GM23338 (cell line): Measurements from ENCODE around the gene NEO1. TPM values are rescaled to one million over a fixed set of nuclear protein-coding genes. Genes with fewer than 3 reads are reported as not detected.

ENCODE experiments used
- ATAC-seq: fragments of 200-7000 bp; cut with Tn5 transposase; 3 replicates; pipeline ENCODE4 v1.9.1; 2020
- DNase-seq: peaks from one replicate; pipeline ENCODE4 v3.0.0-alpha.2; 2015; ENCODE audit warnings: low spot score
- H2AFZ ChIP-seq: fragments of 200-600 bp; sonication (generic); 2 replicates; pipeline ENCODE4 v1.8.0; 2016; ENCODE audit warnings: antibody characterized with exemption, mild to moderate bottlenecking, moderate library complexity
- H3F3A ChIP-seq: fragments of 200-600 bp; sonication (generic); replicated peaks from 2 replicates; pipeline ENCODE4 v1.8.0; 2017; ENCODE audit warnings: antibody characterized with exemption, mixed run types, low read depth
- H3K27ac ChIP-seq: fragments of 200-600 bp; sonication (generic); 2 replicates; pipeline ENCODE4 v1.6.1; 2016; ENCODE audit warnings: low read depth
- H3K27me3 ChIP-seq: fragments of 200-600 bp; sonication (generic); 2 replicates; pipeline ENCODE4 v1.8.0; 2016; ENCODE audit warnings: mild to moderate bottlenecking, mixed run types, moderate library complexity; ENCODE audit not compliant: insufficient read depth
- H3K36me3 ChIP-seq: fragments of 200-600 bp; sonication (generic); 2 replicates; pipeline ENCODE4 v1.8.0; 2016; ENCODE audit warnings: mild to moderate bottlenecking; ENCODE audit not compliant: insufficient read depth
- H3K4me1 ChIP-seq: fragments of 200-600 bp; sonication (generic); 2 replicates; pipeline ENCODE4 v1.8.0; 2016; ENCODE audit warnings: mild to moderate bottlenecking, moderate library complexity; ENCODE audit not compliant: insufficient read depth
- H3K4me2 ChIP-seq: fragments of 200-600 bp; sonication (generic); 2 replicates; pipeline ENCODE4 v1.7.1; 2017; ENCODE audit warnings: mixed run types
- H3K4me3 ChIP-seq: fragments of 200-600 bp; sonication (generic); 2 replicates; pipeline ENCODE4 v1.6.1; 2016; ENCODE audit warnings: mixed run types
- H3K79me2 ChIP-seq: fragments of 200-600 bp; sonication (generic); replicated peaks from 2 replicates; pipeline ENCODE4 v1.8.0; 2017; ENCODE audit warnings: mild to moderate bottlenecking; ENCODE audit not compliant: insufficient read depth
- H3K9me2 ChIP-seq: fragments of 200-600 bp; sonication (generic); 2 replicates; pipeline ENCODE4 v1.8.0; 2017; ENCODE audit not compliant: insufficient read depth
- H4K20me1 ChIP-seq: fragments of 200-600 bp; sonication (generic); replicated peaks from 2 replicates; pipeline ENCODE4 v1.8.0; 2017; ENCODE audit warnings: mild to moderate bottlenecking; ENCODE audit not compliant: insufficient read depth
- H3K27ac Mint-ChIP-seq: 2 replicates; pipeline ENCODE4 v1.8.0; 2020; ENCODE audit warnings: inconsistent platforms, mild to moderate bottlenecking, moderate library complexity, mixed read lengths
- H3K27me3 Mint-ChIP-seq: 3 replicates; pipeline ENCODE4 v1.8.0; 2022; ENCODE audit warnings: low read depth, mild to moderate bottlenecking, moderate library complexity, mixed read lengths, inconsistent platforms; ENCODE audit not compliant: insufficient read depth, poor library complexity
- H3K36me3 Mint-ChIP-seq: 3 replicates; pipeline ENCODE4 v1.8.0; 2021; ENCODE audit warnings: low read depth, mild to moderate bottlenecking, inconsistent platforms, moderate library complexity, mixed read lengths
- H3K4me1 Mint-ChIP-seq: 3 replicates; pipeline ENCODE4 v1.8.0; 2020; ENCODE audit warnings: mild to moderate bottlenecking, inconsistent platforms, mixed read lengths
- H3K4me3 Mint-ChIP-seq: 3 replicates; pipeline ENCODE4 v1.8.0; 2021; ENCODE audit warnings: moderate library complexity, mild to moderate bottlenecking, inconsistent platforms, mixed read lengths
- H3K9me3 Mint-ChIP-seq: 3 replicates; pipeline ENCODE4 v1.8.0; 2020; ENCODE audit warnings: moderate library complexity, mild to moderate bottlenecking, inconsistent platforms, mixed read lengths
- CREB1 ChIP-seq: fragments of 250-450 bp; sonication (Bioruptor Pico); IDR thresholded peaks from 2 replicates; pipeline ENCODE4 v1.5.0; 2020; ENCODE audit warnings: low read depth, mild to moderate bottlenecking, moderate library complexity
- EZH2 ChIP-seq: fragments of 200-600 bp; sonication (generic); IDR thresholded peaks from one replicate; pipeline ENCODE4 v1.8.0; 2017; ENCODE audit warnings: antibody characterized with exemption, mild to moderate bottlenecking, low read depth; ENCODE audit not compliant: unreplicated experiment
- EZH2phosphoT487 ChIP-seq: fragments of 200-600 bp; sonication (generic); IDR thresholded peaks from one replicate; pipeline ENCODE4 v1.8.1; 2018; ENCODE audit warnings: antibody characterized with exemption; ENCODE audit not compliant: unreplicated experiment
- NANOG ChIP-seq: IDR thresholded peaks from 2 replicates; pipeline ENCODE4 v1.6.1; 2016; ENCODE audit warnings: antibody characterized with exemption, borderline replicate concordance
- POLR2AphosphoS5 ChIP-seq: IDR thresholded peaks from 2 replicates; pipeline ENCODE4 v1.6.1; 2016; ENCODE audit warnings: antibody characterized with exemption, low read depth
- ZNF114 ChIP-seq: fragments of 250-450 bp; sonication (Bioruptor Pico); IDR thresholded peaks from 2 replicates; pipeline ENCODE4 v1.5.0; 2020; ENCODE audit warnings: mild to moderate bottlenecking, moderate library complexity
- ZNF331 ChIP-seq: fragments of 250-450 bp; sonication (Bioruptor Pico); IDR thresholded peaks from 2 replicates; pipeline ENCODE4 v1.5.0; 2020; ENCODE audit warnings: low read depth, mild to moderate bottlenecking, moderate library complexity
- polyA plus RNA-seq: library from polyadenylated mRNA; unstranded; fragments of >200 nt; fragmentation: Nextera tagmentation; extraction: Ambion mirVana; gene quantifications from 2 replicates; pipeline ENCODE4 v1.2.1, GENCODE V29; 2016
- total RNA-seq: library from RNA; depleted of rRNA; stranded (reverse); fragments of >200 nt; shearing (Covaris generic); gene quantifications from 2 replicates; pipeline ENCODE4 v1.2.3, GENCODE V29; 2014
- TF ChIP-seq, protein P1 (sequence below): IDR thresholded peaks from 2 replicates; pipeline ENCODE4 v1.6.1; 2016; ENCODE audit warnings: antibody characterized with exemption
- TF ChIP-seq, protein P2 (sequence below), 2 experiments: fragments of 200-600 bp in 1 of 2; sonication (generic) in 1 of 2; conservative IDR thresholded peaks; 2 replicates each; pipeline versions ENCODE4 v1.5.1 to v1.6.1; 2016 to 2017; ENCODE audit warnings: antibody characterized with exemption in 2 of 2, low read depth in 2 of 2, mild to moderate bottlenecking in 2 of 2, moderate library complexity in 1 of 2

Gene NEO1
- total and polyA plus RNA-seq, 2 experiments from 2014 or later = 8.4 to 45.8 TPM

GRCh38 chr15:73014904-73015303 lies 37.4 kb upstream of the NEO1 start:
- no peak for DNase-seq
- no peak overlapping the region for H2AFZ ChIP-seq
- H3K4me2 ChIP-seq = no peak overlapping the region
- no peak overlapping the region for H3K27ac Mint-ChIP-seq
- no peak overlapping the region for H3K4me3 Mint-ChIP-seq
- H3K27ac ChIP-seq = no peak overlapping the region
- no peaks in the 10 kb centered on the region for H3F3A ChIP-seq
- H3K36me3 ChIP-seq = no peaks in the 10 kb centered on the region
- no peaks in the 10 kb centered on the region for H3K79me2 ChIP-seq
- H4K20me1 ChIP-seq = no peaks in the 10 kb centered on the region
- peaks cover 27% of the 10 kb centered on the region for H3K4me1 ChIP-seq
- H3K27me3 Mint-ChIP-seq = peaks cover 5% of the 10 kb centered on the region
- H3K9me3 Mint-ChIP-seq = no peaks in the 10 kb centered on the region
- no peaks in the 10 kb centered on the region for H3K27me3 ChIP-seq
- TF ChIP-seq NANOG = no peak
- TF ChIP-seq, protein P1, sequence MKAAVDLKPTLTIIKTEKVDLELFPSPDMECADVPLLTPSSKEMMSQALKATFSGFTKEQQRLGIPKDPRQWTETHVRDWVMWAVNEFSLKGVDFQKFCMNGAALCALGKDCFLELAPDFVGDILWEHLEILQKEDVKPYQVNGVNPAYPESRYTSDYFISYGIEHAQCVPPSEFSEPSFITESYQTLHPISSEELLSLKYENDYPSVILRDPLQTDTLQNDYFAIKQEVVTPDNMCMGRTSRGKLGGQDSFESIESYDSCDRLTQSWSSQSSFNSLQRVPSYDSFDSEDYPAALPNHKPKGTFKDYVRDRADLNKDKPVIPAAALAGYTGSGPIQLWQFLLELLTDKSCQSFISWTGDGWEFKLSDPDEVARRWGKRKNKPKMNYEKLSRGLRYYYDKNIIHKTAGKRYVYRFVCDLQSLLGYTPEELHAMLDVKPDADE = no peak
- no peak for TF ChIP-seq CREB1 (CRISPR knock-in tag)
- TF ChIP-seq EZH2phosphoT487 = no peak
- no peak for TF ChIP-seq ZNF331 (CRISPR knock-in tag)
- TF ChIP-seq EZH2 = no peak
- TF ChIP-seq ZNF114 (CRISPR knock-in tag) = no peak
- TF ChIP-seq, protein P2, sequence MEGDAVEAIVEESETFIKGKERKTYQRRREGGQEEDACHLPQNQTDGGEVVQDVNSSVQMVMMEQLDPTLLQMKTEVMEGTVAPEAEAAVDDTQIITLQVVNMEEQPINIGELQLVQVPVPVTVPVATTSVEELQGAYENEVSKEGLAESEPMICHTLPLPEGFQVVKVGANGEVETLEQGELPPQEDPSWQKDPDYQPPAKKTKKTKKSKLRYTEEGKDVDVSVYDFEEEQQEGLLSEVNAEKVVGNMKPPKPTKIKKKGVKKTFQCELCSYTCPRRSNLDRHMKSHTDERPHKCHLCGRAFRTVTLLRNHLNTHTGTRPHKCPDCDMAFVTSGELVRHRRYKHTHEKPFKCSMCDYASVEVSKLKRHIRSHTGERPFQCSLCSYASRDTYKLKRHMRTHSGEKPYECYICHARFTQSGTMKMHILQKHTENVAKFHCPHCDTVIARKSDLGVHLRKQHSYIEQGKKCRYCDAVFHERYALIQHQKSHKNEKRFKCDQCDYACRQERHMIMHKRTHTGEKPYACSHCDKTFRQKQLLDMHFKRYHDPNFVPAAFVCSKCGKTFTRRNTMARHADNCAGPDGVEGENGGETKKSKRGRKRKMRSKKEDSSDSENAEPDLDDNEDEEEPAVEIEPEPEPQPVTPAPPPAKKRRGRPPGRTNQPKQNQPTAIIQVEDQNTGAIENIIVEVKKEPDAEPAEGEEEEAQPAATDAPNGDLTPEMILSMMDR (conservative IDR thresholded peaks at IDR 0.05; ENCODE audit: low read depth in 2 of 2) = no peak
- peaks cover 24% of the 10 kb centered on the region for H3K4me1 Mint-ChIP-seq
- no peaks in the 10 kb centered on the region for H3K36me3 Mint-ChIP-seq
- H3K9me2 ChIP-seq = peaks cover 13% of the 10 kb centered on the region
- ATAC-seq = no peak
- H3K4me3 ChIP-seq = no peak overlapping the region

- peak; percentile 32 for DNase-seq
- Histone ChIP-seq H3K36me3 (no peaks in the 10 kb centered on the region), H2AFZ (peak overlapping the region; percentile 61; the same call in 1 of the 2 replicates), H3K4me1 (peaks cover 31% of the 10 kb centered on the region), H3K27me3 (no peaks in the 10 kb centered on the region), H3K4me2 (no peak overlapping the region), H3K9me2 (peaks cover 15% of the 10 kb centered on the region), H3K4me3 (no peak overlapping the region), H3K79me2 (no peaks in the 10 kb centered on the region), H3K27ac (no peak overlapping the region), H4K20me1 (no peaks in the 10 kb centered on the region), H3F3A (no peaks in the 10 kb centered on the region)
- Mint-ChIP-seq H3K27ac (no peak overlapping the region), H3K27me3 (peaks cover 8% of the 10 kb centered on the region), H3K36me3 (no peaks in the 10 kb centered on the region), H3K4me1 (peaks cover 30% of the 10 kb centered on the region), H3K9me3 (no peaks in the 10 kb centered on the region), H3K4me3 (no peak overlapping the region)
- peak; percentile 93 for ATAC-seq
- no peak for TF ChIP-seq POLR2AphosphoS5
- TF ChIP-seq, protein P2 (conservative IDR thresholded peaks at IDR 0.05; ENCODE audit: low read depth in 2 of 2) = peak; percentile 45 to 48
These were observed 36.8 kb upstream of the NEO1 start for GRCh38 chr15:73015493-73015892.
